ENCODE data around the gene ADO.

ADO gene

DNA sequence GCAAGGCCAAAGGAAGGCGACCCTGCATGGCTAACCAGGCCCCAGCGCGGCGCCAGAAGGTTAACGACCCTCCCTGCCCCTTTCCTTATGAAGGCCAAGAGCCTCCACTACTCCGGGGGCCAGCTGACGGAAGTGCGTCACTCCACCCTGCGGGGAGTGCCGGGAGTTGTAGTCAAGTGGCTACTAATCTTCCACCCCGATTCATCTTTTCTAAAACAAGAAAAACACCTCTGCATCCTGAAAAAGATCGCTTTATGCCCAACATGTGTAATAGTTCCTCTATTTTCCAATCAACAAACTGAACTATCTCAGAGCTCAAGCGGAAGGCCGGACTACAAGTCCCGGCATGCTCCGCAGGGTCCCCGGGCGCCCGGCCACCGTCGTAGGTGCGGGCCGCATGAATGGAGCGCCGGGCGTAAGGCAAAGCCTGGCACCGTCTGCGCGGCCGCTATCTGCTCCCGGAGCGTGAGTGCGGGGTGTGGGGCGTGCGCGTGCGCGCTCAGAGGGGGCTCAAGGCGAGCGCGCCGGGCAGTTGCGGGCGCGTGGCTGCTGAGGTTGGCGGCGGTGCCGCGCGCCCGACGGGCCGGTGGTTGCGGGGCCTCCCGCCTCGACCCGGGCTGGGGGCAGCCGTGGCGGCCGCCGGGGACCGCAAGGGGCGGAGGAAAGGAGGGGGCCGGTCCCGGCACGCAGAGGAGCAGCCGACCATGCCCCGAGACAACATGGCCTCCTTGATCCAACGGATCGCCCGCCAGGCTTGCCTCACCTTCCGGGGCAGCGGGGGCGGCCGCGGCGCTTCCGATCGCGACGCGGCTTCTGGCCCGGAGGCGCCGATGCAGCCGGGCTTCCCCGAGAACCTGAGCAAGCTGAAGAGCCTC is at the start of gene ADO:
ADO (plus strand) TSS at position 365 of the 875 bp plus-strand sequence; CDS start at position 705, 340 bp downstream.
- peak within 1 kb of the TSS; percentile 87 for H3K4me3 ChIP-seq (ENCODE audit: low read depth, low read length)
- TF ChIP-seq, protein P1, sequence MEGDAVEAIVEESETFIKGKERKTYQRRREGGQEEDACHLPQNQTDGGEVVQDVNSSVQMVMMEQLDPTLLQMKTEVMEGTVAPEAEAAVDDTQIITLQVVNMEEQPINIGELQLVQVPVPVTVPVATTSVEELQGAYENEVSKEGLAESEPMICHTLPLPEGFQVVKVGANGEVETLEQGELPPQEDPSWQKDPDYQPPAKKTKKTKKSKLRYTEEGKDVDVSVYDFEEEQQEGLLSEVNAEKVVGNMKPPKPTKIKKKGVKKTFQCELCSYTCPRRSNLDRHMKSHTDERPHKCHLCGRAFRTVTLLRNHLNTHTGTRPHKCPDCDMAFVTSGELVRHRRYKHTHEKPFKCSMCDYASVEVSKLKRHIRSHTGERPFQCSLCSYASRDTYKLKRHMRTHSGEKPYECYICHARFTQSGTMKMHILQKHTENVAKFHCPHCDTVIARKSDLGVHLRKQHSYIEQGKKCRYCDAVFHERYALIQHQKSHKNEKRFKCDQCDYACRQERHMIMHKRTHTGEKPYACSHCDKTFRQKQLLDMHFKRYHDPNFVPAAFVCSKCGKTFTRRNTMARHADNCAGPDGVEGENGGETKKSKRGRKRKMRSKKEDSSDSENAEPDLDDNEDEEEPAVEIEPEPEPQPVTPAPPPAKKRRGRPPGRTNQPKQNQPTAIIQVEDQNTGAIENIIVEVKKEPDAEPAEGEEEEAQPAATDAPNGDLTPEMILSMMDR (conservative IDR thresholded peaks at IDR 0.05; ENCODE audit: low read depth, low read length), result no peak
- DNase-seq (ENCODE audit: low read depth), result peak; percentile 91

DNA sequence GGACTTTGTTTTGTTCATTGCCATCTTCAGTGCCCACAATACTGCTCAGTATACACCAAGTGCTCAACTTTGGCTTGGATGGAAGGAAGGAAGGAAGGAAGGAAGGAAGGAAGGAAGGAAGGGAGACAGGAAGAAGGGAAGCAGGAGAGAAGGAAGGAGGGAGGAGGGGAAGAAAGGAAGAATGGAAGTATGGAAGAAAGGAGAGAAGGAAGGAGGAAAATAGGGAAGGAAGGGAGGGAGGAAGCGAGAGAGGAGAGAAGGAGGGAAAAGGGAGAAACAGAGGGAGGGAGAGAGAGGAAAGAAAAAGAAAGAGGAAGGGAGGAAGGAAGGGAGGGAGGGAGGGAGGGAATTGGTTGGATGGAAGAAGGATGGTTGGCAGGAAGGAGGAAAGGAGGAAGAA is 49.6 kb upstream of the ADO start:
- TF ChIP-seq, protein P1 (conservative IDR thresholded peaks at IDR 0.05; ENCODE audit: low read depth, low read length), result no peak
- no peak overlapping the region for H3K4me3 ChIP-seq (ENCODE audit: low read depth, low read length)
- DNase-seq (ENCODE audit: low read depth), result no peak

DNA sequence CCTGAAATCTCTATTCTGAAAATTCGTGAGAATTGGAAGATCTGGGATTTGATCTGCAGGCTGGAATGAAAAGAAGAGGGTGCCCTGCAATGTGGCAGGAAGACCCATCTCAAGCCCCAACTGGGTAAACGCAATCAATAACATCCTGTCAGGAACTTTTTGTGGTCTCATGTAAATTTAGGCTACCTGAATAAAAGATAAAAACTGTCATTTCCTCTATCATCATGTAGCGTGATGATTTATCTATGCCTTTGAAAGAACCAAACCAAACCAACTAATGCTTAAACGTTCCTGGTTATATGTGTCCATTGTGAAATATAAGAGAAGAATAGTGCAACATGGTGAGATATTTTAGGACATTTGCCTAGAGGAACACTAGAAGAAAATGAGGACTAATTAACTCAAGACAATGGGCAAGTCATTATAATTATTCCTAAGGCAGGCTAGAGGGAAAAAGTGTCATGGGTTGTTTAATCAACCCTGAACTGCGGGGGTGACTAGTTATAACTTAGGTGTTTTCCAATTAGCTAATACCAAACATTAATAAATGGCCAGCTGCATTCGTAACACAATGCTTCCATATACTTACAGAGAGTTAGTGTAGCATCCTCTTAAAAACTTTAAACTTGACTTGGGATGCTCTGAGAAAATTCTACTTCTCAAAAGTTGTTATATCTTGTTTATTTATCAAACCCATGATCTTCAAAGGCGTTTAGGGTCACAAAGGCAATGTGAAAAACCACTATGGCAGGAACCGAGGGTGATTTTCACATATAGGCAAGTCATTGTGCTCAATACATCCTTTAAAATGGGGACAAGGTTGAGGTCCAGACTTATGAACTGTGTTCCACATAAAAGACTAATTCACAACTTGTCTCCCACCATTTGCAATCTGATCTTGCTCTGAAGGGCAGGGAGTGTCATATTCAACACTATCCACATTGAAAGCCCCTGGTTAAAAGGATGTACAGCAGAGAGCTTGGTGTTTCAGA is 48.6 kb upstream of the ADO start:
- no peak overlapping the region for H3K4me3 ChIP-seq (ENCODE audit: low read depth, low read length)
- DNase-seq (ENCODE audit: low read depth), result no peak
- TF ChIP-seq, protein P1 (conservative IDR thresholded peaks at IDR 0.05; ENCODE audit: low read depth, low read length), result no peak

GRCh38 chr10:62759599-62760175 is 44.8 kb upstream of the ADO start:
- DNase-seq (ENCODE audit: low read depth), result no peak
- TF ChIP-seq, protein P1 (conservative IDR thresholded peaks at IDR 0.05; ENCODE audit: low read depth, low read length), result no peak

DNA sequence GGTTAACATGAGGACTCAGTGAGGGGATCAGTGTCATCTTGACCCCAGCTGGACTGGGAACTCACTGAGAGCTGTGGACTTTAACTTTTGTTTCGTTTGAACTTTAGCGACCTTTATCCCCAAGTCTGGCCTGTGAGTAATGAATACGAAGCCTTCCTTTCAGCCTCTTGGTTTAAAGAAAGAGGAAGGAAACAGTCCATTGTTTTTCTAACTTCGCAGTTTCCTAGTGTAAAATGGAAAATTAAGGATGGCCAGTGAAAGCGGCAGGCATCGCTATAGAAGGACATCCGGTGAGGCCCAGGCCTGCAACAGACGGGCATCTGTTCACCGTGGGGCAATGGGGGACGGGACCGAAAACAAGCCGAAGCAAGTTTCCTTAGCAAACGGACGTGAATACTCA is 44.1 kb upstream of the ADO start:
- no peak overlapping the region for H3K4me3 ChIP-seq (ENCODE audit: low read depth, low read length)

More at GRCh38 chr10:62759599-62760175, 44.8 kb upstream of the ADO start:
- no peak overlapping the region for H3K4me3 ChIP-seq (ENCODE audit: low read depth, low read length)

GRCh38 chr10:62761115-62761514 is 43.4 kb upstream of the ADO start:
- TF ChIP-seq, protein P1 (conservative IDR thresholded peaks at IDR 0.05; ENCODE audit: low read depth, low read length), result no peak
- no peak overlapping the region for H3K4me3 ChIP-seq (ENCODE audit: low read depth, low read length)
- DNase-seq (ENCODE audit: low read depth), result no peak

More for the DNA sequence above, 44.1 kb upstream of the ADO start:
- TF ChIP-seq, protein P1 (conservative IDR thresholded peaks at IDR 0.05; ENCODE audit: low read depth, low read length), result no peak
- no peak for DNase-seq (ENCODE audit: low read depth)

Data from choroid plexus epithelial cell (primary cell).